ENCODE measurements around the gene SPRYD3.

Gene SPRYD3

GRCh38 chr12:53100466-53101151 lies 21.4 kb upstream of the SPRYD3 start:
- no peak overlapping the region for H3K4me3 ChIP-seq (ENCODE audit: low read depth, low read length)
- DNase-seq (ENCODE audit: low read depth), result no peak
- no peak for TF ChIP-seq CTCF (IDR thresholded peaks at IDR 0.05; ENCODE audit: low read depth, low read length, missing control alignments)

GRCh38 chr12:53099071-53099882 lies 20.1 kb upstream of the SPRYD3 start:
- DNase-seq (ENCODE audit: low read depth), result peak; percentile 31
- TF ChIP-seq CTCF (IDR thresholded peaks at IDR 0.05; ENCODE audit: low read depth, low read length, missing control alignments), result peak; percentile 88
- H3K4me3 ChIP-seq (ENCODE audit: low read depth, low read length), result no peak overlapping the region

GRCh38 chr12:53098354-53098981 lies 19.3 kb upstream of the SPRYD3 start:
- no peak for TF ChIP-seq CTCF (IDR thresholded peaks at IDR 0.05; ENCODE audit: low read depth, low read length, missing control alignments)
- no peak overlapping the region for H3K4me3 ChIP-seq (ENCODE audit: low read depth, low read length)
- DNase-seq (ENCODE audit: low read depth), result no peak

GRCh38 chr12:53097564-53098353 lies 18.6 kb upstream of the SPRYD3 start, which contains the start of gene IGFBP6:
TSS of gene IGFBP6 (plus strand) at chr12:53097667. CDS start at chr12:53097718, 51 bp downstream.
- TF ChIP-seq CTCF (IDR thresholded peaks at IDR 0.05; ENCODE audit: low read depth, low read length, missing control alignments), result no peak
- H3K4me3 ChIP-seq (ENCODE audit: low read depth, low read length), result peak within 1 kb of the TSS; percentile 46
- no peak for DNase-seq (ENCODE audit: low read depth)

GRCh38 chr12:53097207-53097563 lies 18.0 kb upstream of the SPRYD3 start:
- no peak overlapping the region; the same call in 1 of the 2 replicates for H3K4me3 ChIP-seq (ENCODE audit: low read depth, low read length)
- no peak for TF ChIP-seq CTCF (IDR thresholded peaks at IDR 0.05; ENCODE audit: low read depth, low read length, missing control alignments)
- DNase-seq (ENCODE audit: low read depth), result no peak

- TF ChIP-seq CTCF (IDR thresholded peaks at IDR 0.05; ENCODE audit: low read depth, low read length, missing control alignments), result no peak
- DNase-seq (ENCODE audit: low read depth), result no peak
- no peak overlapping the region for H3K4me3 ChIP-seq (ENCODE audit: low read depth, low read length)
These were observed 17.6 kb upstream of the SPRYD3 start for GRCh38 chr12:53096759-53097158.
